A549 (cell line): ENCODE data around the gene UPK3B.
"Not testable (repeated sequence)": the region's sequence is repeated elsewhere in the genome, so short reads cannot be mapped to it uniquely, and the experiment has no call there.

Experiments
- CTCF ChIP-seq: fragments of >200 bp; sonication (Bioruptor Twin); formaldehyde crosslinking; IDR thresholded peaks from 3 replicates; pipeline ENCODE4 v1.5.1; 2016
- JUN ChIP-seq, 2 experiments: fragments of >200 bp; sonication (Bioruptor Twin); formaldehyde crosslinking; IDR thresholded peaks; 2 replicates in 1 of 2; 3 replicates in 1 of 2; pipeline ENCODE4 v1.6.1; 2016 to 2017
- MAFK ChIP-seq: fragments of 450-650 bp; IDR thresholded peaks from 2 replicates; pipeline ENCODE4 v1.6.1; 2014; ENCODE audit not compliant: partially characterized antibody
- RFX5 ChIP-seq: fragments of 450-650 bp; IDR thresholded peaks from 2 replicates; pipeline ENCODE4 v1.7.1; 2014; ENCODE audit warnings: antibody characterized with exemption, mild to moderate bottlenecking, moderate library complexity
- TP53 ChIP-seq: fragments of 250-450 bp; sonication (Bioruptor Pico); IDR thresholded peaks from 2 replicates; pipeline ENCODE4 v1.5.0; 2021; ENCODE audit warnings: mild to moderate bottlenecking, moderate library complexity
- ZFP36 ChIP-seq: fragments of 450-650 bp; IDR thresholded peaks from 2 replicates; pipeline ENCODE4 v1.6.1; 2014; ENCODE audit warnings: borderline replicate concordance; ENCODE audit not compliant: partially characterized antibody

- TF ChIP-seq ZFP36; CTCF; MAFK; JUN (IDR thresholded peaks at IDR 0.05); TP53 (CRISPR knock-in tag); RFX5: not testable (repeated sequence)
Measured at GRCh38 chr7:76551992-76552391, 41.6 kb downstream of the UPK3B start.
